GM12874 (cell line): ENCODE data around the gene MSRB3.

Experiments used
- CTCF ChIP-seq: IDR thresholded peaks from 2 replicates; pipeline ENCODE4 v1.5.1; 2011; ENCODE audit warnings: low read depth, mild to moderate bottlenecking, control low read depth, low read length, moderate library complexity; ENCODE audit not compliant: insufficient read depth

MSRB3 gene

GRCh38 chr12:65499167-65499566, 220.7 kb downstream of the MSRB3 start:
- TF ChIP-seq CTCF, result no peak

GRCh38 chr12:65500091-65500900, 221.8 kb downstream of the MSRB3 start:
- TF ChIP-seq CTCF, result no peak

GRCh38 chr12:65501093-65501621, 222.7 kb downstream of the MSRB3 start:
- TF ChIP-seq CTCF, result no peak

GRCh38 chr12:65501935-65502334, 223.5 kb downstream of the MSRB3 start:
- no peak for TF ChIP-seq CTCF

GRCh38 chr12:65504417-65504816, 225.9 kb downstream of the MSRB3 start:
- no peak for TF ChIP-seq CTCF

GRCh38 chr12:65505386-65506121, 227.1 kb downstream of the MSRB3 start:
- TF ChIP-seq CTCF, result no peak

- TF ChIP-seq CTCF, result no peak
These were observed 230.0 kb downstream of the MSRB3 start for GRCh38 chr12:65508276-65509035.
